SK-N-SH (cell line): ENCODE measurements around the gene LRRC58.

Source experiments
- CTCF ChIP-seq: fragments of 200-600 bp; sonication (generic); IDR thresholded peaks from 2 replicates; pipeline ENCODE4 v1.6.1; 2017; ENCODE audit warnings: antibody characterized with exemption, mild to moderate bottlenecking, moderate library complexity
- ELF1 ChIP-seq: IDR thresholded peaks from 2 replicates; pipeline ENCODE4 v1.4.0; 2012
- GABPA ChIP-seq: IDR thresholded peaks from 2 replicates; pipeline ENCODE4 v1.4.0; 2012; ENCODE audit warnings: low read depth, mild to moderate bottlenecking
- JUND ChIP-seq: IDR thresholded peaks from 2 replicates; pipeline ENCODE4 v1.4.0; 2012
- PBX3 ChIP-seq: IDR thresholded peaks from 2 replicates; pipeline ENCODE4; 2012
- POLR2AphosphoS5 ChIP-seq: IDR thresholded peaks from 2 replicates; pipeline ENCODE4 v1.6.1; 2012; ENCODE audit warnings: low read depth, low read length
- RFX5 ChIP-seq: IDR thresholded peaks from 2 replicates; pipeline ENCODE4 v1.6.1; 2012; ENCODE audit warnings: mild to moderate bottlenecking, improper control_type of control experiment, low read length
- TAF1 ChIP-seq: IDR thresholded peaks from 2 replicates; pipeline ENCODE4 v1.6.1; 2012; ENCODE audit warnings: low read depth, mild to moderate bottlenecking, low read length, moderate library complexity, borderline replicate concordance
- USF1 ChIP-seq: IDR thresholded peaks from 2 replicates; pipeline ENCODE4 v1.4.0; 2012; ENCODE audit warnings: low read depth, borderline replicate concordance
- USF2 ChIP-seq: fragments of 150-350 bp; IDR thresholded peaks from 2 replicates; pipeline ENCODE4 v1.6.1; 2017; ENCODE audit warnings: antibody characterized with exemption, low read length, low read depth, borderline replicate concordance
- YY1 ChIP-seq: IDR thresholded peaks from 2 replicates; pipeline ENCODE4 v1.4.0; 2012; ENCODE audit warnings: low read depth, mild to moderate bottlenecking
- TF ChIP-seq, protein P1 (sequence below): IDR thresholded peaks from 2 replicates; pipeline ENCODE4 v1.6.1; 2012; ENCODE audit warnings: mild to moderate bottlenecking, low read depth, low read length, moderate library complexity
- TF ChIP-seq, protein P2 (sequence below): IDR thresholded peaks from 2 replicates; pipeline ENCODE4 v1.4.0; 2012; ENCODE audit warnings: low read depth

- TF ChIP-seq CTCF = no peak
- TF ChIP-seq JUND = no peak
- TF ChIP-seq USF1 = no peak
- TF ChIP-seq, protein P1, sequence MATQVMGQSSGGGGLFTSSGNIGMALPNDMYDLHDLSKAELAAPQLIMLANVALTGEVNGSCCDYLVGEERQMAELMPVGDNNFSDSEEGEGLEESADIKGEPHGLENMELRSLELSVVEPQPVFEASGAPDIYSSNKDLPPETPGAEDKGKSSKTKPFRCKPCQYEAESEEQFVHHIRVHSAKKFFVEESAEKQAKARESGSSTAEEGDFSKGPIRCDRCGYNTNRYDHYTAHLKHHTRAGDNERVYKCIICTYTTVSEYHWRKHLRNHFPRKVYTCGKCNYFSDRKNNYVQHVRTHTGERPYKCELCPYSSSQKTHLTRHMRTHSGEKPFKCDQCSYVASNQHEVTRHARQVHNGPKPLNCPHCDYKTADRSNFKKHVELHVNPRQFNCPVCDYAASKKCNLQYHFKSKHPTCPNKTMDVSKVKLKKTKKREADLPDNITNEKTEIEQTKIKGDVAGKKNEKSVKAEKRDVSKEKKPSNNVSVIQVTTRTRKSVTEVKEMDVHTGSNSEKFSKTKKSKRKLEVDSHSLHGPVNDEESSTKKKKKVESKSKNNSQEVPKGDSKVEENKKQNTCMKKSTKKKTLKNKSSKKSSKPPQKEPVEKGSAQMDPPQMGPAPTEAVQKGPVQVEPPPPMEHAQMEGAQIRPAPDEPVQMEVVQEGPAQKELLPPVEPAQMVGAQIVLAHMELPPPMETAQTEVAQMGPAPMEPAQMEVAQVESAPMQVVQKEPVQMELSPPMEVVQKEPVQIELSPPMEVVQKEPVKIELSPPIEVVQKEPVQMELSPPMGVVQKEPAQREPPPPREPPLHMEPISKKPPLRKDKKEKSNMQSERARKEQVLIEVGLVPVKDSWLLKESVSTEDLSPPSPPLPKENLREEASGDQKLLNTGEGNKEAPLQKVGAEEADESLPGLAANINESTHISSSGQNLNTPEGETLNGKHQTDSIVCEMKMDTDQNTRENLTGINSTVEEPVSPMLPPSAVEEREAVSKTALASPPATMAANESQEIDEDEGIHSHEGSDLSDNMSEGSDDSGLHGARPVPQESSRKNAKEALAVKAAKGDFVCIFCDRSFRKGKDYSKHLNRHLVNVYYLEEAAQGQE = no peak
- no peak for TF ChIP-seq ELF1
- no peak for TF ChIP-seq USF2
- TF ChIP-seq POLR2AphosphoS5 = no peak
- no peak for TF ChIP-seq PBX3
- no peak for TF ChIP-seq YY1
- TF ChIP-seq RFX5 = no peak
- TF ChIP-seq, protein P2, sequence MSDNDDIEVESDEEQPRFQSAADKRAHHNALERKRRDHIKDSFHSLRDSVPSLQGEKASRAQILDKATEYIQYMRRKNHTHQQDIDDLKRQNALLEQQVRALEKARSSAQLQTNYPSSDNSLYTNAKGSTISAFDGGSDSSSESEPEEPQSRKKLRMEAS = no peak
- TF ChIP-seq TAF1 = no peak
- no peak for TF ChIP-seq GABPA
Observed at GRCh38 chr3:120353463-120353862, 4.3 kb upstream of the LRRC58 start.
